PFSK-1 (cell line): ENCODE data around the gene UFL1.

ENCODE experiments used
- FOXP2 ChIP-seq: optimal IDR thresholded peaks from 2 replicates; pipeline ENCODE3; 2011; ENCODE audit warnings: borderline replicate concordance, control low read depth, inconsistent platforms; ENCODE audit not compliant: insufficient read depth; ENCODE audit errors: extremely low read length, extremely low read depth
- POLR2AphosphoS5 ChIP-seq: IDR thresholded peaks from 2 replicates; pipeline ENCODE4 v1.6.1; 2012; ENCODE audit warnings: low read depth, mild to moderate bottlenecking, control low read depth, low read length, moderate library complexity
- SIN3A ChIP-seq: IDR thresholded peaks from 2 replicates; pipeline ENCODE4 v1.6.1; 2012; ENCODE audit warnings: mild to moderate bottlenecking, low read length, moderate library complexity, borderline replicate concordance; ENCODE audit not compliant: insufficient read depth
- TAF1 ChIP-seq: IDR thresholded peaks from 2 replicates; pipeline ENCODE4 v1.6.1; 2012; ENCODE audit warnings: low read length, control low read depth, borderline replicate concordance; ENCODE audit not compliant: insufficient read depth
- TF ChIP-seq, protein P1 (sequence below), 2 experiments: IDR thresholded peaks; 2 replicates each; pipeline versions ENCODE4 v1.6.1 to v1.8.0; 2011 to 2012; ENCODE audit warnings: low read depth in 2 of 2, low read length in 2 of 2, control low read depth in 1 of 2, inconsistent platforms in 1 of 2, mild to moderate bottlenecking in 1 of 2, moderate library complexity in 1 of 2; ENCODE audit not compliant: insufficient read depth in 1 of 2

DNA sequence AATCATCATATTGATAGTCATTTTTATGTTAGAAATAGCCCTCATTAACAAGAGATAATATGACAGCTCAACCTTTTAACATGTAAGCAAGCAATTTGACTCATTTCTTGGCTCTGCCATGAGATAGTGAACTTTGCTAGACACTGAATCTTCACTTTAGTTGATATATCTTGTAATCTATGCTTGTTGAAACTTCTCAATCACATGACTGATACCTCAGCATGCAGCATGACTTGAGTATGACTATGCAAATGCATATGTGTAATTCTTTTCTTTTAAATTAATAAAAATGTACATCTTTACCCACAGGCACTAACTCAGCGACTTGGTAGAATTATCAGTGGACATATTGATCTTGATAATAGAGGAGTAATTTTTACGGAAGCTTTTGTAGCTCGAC lies 6.6 kb downstream of the UFL1 start:
- TF ChIP-seq TAF1 (no peak), POLR2AphosphoS5 (no peak), SIN3A (no peak), FOXP2 (no peak)
- TF ChIP-seq, protein P1, sequence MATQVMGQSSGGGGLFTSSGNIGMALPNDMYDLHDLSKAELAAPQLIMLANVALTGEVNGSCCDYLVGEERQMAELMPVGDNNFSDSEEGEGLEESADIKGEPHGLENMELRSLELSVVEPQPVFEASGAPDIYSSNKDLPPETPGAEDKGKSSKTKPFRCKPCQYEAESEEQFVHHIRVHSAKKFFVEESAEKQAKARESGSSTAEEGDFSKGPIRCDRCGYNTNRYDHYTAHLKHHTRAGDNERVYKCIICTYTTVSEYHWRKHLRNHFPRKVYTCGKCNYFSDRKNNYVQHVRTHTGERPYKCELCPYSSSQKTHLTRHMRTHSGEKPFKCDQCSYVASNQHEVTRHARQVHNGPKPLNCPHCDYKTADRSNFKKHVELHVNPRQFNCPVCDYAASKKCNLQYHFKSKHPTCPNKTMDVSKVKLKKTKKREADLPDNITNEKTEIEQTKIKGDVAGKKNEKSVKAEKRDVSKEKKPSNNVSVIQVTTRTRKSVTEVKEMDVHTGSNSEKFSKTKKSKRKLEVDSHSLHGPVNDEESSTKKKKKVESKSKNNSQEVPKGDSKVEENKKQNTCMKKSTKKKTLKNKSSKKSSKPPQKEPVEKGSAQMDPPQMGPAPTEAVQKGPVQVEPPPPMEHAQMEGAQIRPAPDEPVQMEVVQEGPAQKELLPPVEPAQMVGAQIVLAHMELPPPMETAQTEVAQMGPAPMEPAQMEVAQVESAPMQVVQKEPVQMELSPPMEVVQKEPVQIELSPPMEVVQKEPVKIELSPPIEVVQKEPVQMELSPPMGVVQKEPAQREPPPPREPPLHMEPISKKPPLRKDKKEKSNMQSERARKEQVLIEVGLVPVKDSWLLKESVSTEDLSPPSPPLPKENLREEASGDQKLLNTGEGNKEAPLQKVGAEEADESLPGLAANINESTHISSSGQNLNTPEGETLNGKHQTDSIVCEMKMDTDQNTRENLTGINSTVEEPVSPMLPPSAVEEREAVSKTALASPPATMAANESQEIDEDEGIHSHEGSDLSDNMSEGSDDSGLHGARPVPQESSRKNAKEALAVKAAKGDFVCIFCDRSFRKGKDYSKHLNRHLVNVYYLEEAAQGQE (IDR thresholded peaks at IDR 0.05; ENCODE audit: insufficient read depth in 1 of 2, low read depth in 2 of 2, low read length in 2 of 2) = no peak
